GM21723 (cell line): Measurements from ENCODE around the gene MCEE.
"Not testable (repeated sequence)": the region's sequence is repeated elsewhere in the genome, so short reads cannot be mapped to it uniquely, and the experiment has no call there.

ENCODE experiments used
- ATAC-seq: cut with Tn5 transposase; IDR thresholded peaks from one replicate; pipeline ENCODE4 v1.9.1; 2021; ENCODE audit warnings: mild to moderate bottlenecking, moderate library complexity; ENCODE audit not compliant: unreplicated experiment

Gene MCEE

GRCh38 chr2:71083752-71084312 is 46.2 kb downstream of the MCEE start:
- not testable (repeated sequence) for ATAC-seq

- not testable (repeated sequence) for ATAC-seq
These were observed 46.7 kb downstream of the MCEE start for GRCh38 chr2:71083297-71083696.

DNA sequence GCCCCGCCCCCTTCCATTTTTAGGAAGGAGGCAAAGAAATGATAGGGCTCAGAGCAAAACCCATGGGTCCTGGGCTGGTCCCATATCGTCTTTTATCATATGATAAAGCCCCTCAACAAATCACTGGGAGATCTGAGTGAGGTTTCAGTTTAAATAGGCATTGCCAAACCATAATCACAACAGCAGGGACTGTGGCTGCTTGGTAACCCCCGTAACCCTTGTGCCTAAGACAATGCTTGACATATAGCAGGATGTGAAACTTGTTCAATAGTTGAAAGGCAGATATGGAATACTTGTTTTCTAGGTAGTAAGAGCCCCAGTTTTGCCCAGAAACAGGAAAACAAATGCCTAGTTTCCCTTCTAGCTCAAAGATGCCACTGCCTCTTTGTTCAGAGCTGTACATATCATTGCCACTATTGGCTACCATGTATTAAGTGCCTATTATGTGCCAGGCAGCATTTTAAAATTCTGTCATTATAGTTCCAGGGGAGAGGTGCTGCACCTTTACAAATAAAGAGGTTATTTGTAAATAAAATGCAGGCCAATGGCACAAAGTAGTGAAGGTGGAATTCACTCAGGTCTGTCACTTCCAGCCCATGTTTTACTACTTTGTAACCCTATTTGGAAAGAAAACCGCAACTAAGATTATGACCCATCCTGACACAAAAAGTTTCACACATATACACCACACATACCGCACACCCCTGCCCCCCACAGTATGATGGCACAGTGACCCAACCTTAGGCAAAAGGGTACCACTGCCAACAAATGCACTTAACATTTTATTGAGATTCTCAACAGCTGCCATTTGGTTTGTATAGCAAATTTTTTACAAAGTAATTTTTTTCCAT is 47.4 kb downstream of the MCEE start:
- peak; percentile 80 for ATAC-seq

- ATAC-seq, result no peak
These were observed 51.4 kb downstream of the MCEE start for GRCh38 chr2:71078624-71079023.

GRCh38 chr2:71074893-71075395 is 55.1 kb downstream of the MCEE start:
- no peak for ATAC-seq

DNA sequence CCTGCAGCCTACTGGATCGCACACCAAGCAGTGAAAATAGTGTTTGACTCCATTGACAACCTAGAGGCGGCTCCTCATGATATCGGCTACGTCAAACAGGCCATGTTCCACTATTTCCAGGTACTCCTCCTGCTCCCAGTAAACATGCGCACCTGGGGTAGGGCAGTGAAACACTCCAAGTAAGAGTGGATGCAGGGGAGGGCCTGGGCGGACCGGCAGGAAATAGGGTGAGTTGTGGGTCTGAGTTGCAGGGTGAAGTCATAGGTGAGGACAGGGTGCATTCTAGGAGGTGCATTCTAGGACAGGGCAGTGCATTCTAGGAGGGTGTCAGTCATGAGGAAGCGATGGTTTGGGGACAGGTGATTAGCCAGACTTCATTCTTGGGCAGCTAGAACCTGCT is 56.6 kb downstream of the MCEE start:
- ATAC-seq, result no peak

DNA sequence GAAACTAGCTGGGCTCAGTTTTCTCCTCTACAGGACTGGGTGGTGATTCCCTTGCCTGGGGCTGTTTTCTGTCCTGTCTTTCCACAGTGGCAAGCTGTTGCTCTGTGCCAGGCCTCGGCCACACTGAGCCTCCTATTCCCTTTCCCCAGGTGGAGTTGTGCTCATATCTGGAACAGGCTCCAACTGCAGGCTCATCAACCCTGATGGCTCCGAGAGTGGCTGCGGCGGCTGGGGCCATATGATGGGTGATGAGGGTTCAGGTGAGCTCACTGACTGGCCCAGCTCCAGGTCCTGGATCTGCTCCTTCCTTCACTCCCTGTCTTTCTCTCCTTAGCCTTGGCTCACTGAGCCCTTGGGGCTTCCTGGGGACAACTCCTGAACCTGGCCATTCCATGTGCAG is 57.5 kb downstream of the MCEE start:
- ATAC-seq, result no peak

DNA sequence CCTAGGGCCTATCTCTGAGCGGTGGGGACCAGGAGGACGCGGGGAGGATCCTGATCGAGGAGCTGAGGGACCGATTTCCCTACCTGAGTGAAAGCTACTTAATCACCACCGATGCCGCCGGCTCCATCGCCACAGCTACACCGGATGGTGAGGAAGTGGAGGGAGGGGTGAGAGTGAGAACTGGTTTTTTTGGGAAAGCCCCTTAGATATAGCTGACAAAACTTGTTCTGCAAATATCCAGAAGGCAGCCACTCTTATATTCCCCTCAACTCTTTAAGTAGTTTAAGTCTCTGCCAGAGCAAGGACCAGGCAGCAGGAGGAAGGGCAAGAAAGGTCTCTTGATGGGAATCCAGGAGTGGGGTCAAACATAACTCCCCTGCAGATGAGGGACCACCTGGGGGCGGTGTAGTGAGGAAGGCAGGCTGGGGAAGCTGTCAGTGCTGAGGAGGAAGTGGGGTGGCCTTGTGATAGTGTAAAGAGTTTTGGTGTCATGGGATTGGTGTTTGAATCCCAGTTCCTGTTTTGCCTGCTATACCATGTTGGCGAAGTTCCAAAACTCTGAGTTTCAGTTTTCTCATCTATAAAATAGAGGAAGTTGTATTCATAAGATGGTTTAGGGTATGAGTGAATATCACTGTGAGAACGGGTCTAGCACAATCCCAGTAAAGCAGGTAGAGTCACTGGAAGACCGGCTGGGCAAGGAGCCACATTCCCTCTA is 58.2 kb downstream of the MCEE start:
- peak; percentile 37 for ATAC-seq

DNA sequence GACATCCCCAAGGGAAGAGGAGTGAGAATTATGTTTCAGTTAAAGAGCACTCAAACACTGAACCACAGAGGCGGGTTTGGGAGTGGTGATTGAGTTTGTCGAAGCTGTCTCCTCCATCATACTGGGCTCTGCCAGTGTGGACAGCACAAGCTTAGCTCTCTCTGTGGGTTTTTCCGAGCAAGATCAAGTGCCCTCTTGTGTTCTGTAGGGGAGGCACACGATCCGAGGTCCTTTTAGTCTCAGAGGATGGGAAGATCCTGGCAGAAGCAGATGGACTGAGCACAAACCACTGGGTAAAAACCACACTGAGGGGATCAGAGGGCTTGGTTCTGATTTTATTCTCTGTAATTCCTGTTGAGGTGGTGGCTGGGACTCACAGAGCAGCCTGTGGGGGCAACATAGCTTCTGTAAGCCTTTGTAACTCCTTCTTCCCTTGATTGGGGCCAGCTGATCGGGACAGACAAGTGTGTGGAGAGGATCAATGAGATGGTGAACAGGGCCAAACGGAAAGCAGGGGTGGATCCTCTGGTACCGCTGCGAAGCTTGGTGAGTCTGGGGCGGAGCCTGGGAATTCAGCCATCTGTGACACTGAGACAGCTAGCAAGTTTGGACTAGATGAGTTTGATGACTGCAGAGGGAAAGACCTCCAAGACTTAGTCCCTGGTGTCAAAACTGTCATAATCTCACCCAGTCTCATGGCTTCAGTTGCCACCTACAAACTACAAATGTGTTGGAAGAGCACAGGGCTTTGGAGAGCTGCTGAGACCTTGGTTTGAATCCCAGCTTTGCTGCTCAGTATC is 59.5 kb downstream of the MCEE start:
- ATAC-seq, result no peak

GRCh38 chr2:71069376-71069775 is 60.7 kb downstream of the MCEE start:
- ATAC-seq, result no peak

DNA sequence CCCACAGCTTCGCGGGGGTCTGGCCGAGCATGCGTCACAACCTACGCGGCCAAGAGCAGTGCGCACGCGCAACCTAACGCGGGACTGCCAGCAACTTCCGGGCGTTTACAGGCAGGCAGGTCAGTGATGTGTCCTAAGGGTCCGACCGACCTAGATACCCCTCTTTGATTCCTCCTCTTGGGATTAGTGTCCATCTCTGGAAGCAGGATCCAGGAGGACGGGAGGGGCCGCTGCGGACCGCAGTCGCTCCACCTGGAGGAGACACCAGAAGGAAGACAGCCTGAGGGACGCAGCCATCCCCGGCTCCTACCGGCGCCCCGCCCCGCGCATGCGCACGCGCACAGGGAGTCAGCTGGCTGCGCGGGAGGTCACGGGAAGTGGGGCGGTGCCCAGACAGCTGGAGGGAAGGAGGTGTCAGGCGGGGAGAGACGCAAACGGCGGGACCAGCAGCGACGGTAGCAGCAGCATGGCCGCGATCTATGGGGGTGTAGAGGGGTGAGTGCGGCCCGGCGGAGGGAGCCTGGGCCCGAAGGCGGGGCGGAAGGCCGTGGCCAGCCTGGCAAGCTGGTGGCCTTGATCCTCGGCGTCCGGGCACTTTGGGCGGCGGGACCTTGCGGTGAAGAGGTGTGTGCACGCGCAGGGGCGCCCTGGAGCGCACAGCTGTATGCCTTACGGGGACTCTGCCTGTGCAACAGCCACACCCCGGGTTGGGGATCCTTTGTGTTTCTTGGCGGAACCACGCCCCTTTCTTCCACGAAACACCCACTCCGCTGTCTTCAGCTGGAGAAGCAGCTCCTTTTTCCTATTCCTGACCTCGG is 61.6 kb downstream of the MCEE start, which contains the start of gene NAGK:
Gene NAGK (plus strand): TSS at position 431 of the 818 bp plus-strand sequence. CDS start 36 bp downstream, at position 467.
- ATAC-seq, result peak; percentile 56

- peak; percentile 2 for ATAC-seq
These were observed 62.3 kb downstream of the MCEE start for GRCh38 chr2:71067567-71068217.

DNA sequence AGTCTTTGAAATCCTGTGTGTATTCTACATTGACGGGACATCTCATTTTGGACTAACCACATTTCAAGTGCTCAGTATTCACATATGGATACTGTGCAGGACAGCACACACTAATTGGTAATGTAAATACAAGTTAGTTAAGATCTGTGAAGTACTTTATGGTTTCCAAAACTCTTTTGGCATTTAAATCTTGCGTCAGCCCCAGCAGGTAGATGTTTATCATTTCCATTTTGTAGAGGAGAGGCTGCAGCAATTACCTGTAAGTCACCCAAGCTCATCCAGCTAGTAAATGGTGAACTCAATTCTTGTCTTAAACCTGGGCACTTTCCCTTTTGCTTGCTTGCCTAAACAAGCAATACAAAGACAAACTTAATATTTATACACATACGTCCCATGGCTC is 63.2 kb downstream of the MCEE start:
- ATAC-seq, result no peak

DNA sequence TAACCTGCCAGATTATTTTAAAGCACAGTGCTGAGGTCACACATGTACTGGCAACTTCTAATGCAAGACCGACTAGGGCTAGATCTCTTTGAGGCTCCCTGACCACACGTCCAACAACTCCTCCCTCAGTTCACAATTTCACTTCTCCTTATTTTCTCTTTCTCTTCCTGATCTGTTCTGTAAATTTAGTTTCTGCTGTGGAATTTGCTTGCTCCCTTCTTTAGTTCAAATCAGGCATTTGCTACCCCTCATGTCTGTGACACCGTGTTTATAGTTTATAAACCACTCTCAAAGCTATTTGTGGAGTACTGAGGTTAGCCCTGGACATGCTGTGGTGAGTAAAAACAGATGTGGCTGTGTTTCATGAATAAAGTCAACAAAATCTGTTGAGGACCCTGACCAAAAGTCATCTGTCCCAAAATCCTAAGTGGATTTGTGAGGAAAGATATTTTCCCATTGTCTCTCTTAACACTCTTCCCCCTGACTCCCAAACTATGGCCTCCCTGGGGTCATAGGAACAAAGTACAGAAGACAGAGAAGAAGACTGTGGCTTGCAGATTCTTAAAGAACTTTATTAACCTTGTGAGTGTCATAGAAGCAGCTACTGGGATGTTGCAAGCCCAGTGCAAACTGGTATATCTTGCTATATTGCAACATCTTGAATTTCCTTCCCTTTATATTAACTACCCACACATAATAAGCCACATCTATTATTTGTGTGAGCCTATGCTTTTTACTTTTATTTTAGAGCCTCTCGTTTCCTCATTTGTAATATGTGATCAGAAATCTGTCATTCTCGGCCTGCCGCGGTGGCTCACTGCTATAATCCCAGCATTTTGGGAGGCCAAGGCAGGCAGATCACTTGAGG is 65.0 kb downstream of the MCEE start:
- peak; percentile 36 for ATAC-seq

GRCh38 chr2:71064110-71064611 is 65.9 kb downstream of the MCEE start:
- ATAC-seq, result no peak

GRCh38 chr2:71063216-71063615 is 66.8 kb downstream of the MCEE start:
- no peak for ATAC-seq

DNA sequence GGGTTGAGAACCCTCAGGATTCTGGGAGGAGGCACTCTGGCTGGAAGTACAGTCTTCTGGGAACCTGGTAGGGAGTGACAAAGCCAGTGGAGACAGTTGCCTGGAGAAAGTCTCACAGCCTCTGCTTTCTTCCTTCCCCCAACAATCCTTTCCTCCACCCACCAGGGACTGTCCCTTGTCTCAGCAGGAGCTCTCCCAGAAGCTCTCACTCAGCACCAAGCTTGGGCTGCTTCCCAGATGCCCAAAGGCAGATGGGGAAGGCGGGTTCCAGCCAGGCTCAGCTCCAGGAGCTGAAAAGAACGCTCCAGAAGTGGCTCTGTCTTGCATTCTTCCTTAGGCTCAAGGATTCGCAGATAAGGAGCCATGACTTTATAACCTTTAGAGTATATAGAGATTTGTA is 69.2 kb downstream of the MCEE start:
- no peak for ATAC-seq

DNA sequence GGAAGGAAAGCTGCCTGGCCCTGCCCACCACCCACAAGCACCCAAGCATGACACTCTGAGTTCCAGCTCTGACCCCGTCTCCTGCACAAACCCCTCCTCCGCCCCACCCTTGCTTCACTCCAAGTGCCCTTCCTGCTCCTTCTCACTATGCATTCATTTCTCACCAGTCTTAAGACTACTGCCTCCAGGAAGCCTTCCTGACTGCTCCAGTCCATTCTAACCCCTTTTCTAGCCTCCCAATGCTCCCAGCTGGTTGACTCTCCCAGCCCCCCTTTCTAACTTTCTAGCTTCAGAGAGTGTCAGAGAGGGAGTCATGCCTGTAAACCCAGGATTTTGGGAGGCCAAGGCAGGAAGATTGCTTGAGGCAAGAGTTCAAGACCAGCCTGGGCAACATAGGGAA is 69.8 kb downstream of the MCEE start:
- ATAC-seq, result no peak
